ENCODE results near the gene UNC45A. TPM values are rescaled to one million over a fixed set of nuclear protein-coding genes. Genes with fewer than 3 reads are reported as not detected.

UNC45A gene
- total and polyA plus RNA-seq, 2 of the 13 experiments (the other 11 are each of a cell fraction or from before 2014, with no cell fraction given) = 33.8 to 39.7 TPM

- no peak for TF ChIP-seq THAP7 (CRISPR knock-in tag; IDR thresholded peaks at IDR 0.05)
- TF ChIP-seq PHF5A (CRISPR knock-in tag; IDR thresholded peaks at IDR 0.05; ENCODE audit: low read depth, unreplicated experiment) = no peak
- no peak for TF ChIP-seq ELK4 (CRISPR knock-in tag; IDR thresholded peaks at IDR 0.05; ENCODE audit: borderline replicate concordance)
- no peak for TF ChIP-seq FOSL2 (CRISPR knock-in tag; IDR thresholded peaks at IDR 0.05)
- 0 out of 2 replicates have a peak, but pooled peaks have one; percentile 29 for TF ChIP-seq IRF2 (CRISPR knock-in tag; IDR thresholded peaks at IDR 0.05)
- TF ChIP-seq IKZF5 (CRISPR knock-in tag; IDR thresholded peaks at IDR 0.05) = no peak
- no peak for TF ChIP-seq HOXA5 (CRISPR knock-in tag; IDR thresholded peaks at IDR 0.05)
- TF ChIP-seq ZNF367 (CRISPR knock-in tag; IDR thresholded peaks at IDR 0.05; ENCODE audit: borderline replicate concordance) = no peak
- TF ChIP-seq ZBTB42 (CRISPR knock-in tag; IDR thresholded peaks at IDR 0.05) = no peak
- TF ChIP-seq ZNF460 (CRISPR knock-in tag; IDR thresholded peaks at IDR 0.05; ENCODE audit: borderline replicate concordance) = no peak
- TF ChIP-seq KDM4B (CRISPR knock-in tag; IDR thresholded peaks at IDR 0.05) = 0 out of 2 replicates have a peak, but pooled peaks have one; percentile 41
- no peak for TF ChIP-seq SKIL (CRISPR knock-in tag; IDR thresholded peaks at IDR 0.05; ENCODE audit: borderline replicate concordance)
- TF ChIP-seq AGO2 (optimal IDR thresholded peaks at IDR 0.05; ENCODE audit: low read depth, low read length) = no peak
- no peak for TF ChIP-seq ZNF737 (CRISPR knock-in tag; IDR thresholded peaks at IDR 0.05; ENCODE audit: borderline replicate concordance)
- 0 out of 2 replicates have a peak, but pooled peaks have one; percentile 26 for TF ChIP-seq SMAD1 (CRISPR knock-in tag; IDR thresholded peaks at IDR 0.05; ENCODE audit: borderline replicate concordance, low read depth)
Observed at GRCh38 chr15:90934256-90934948, 683 bp upstream of the UNC45A start (continued).

All from HepG2 (cell line).